GM19463 (cell line): ENCODE data around the gene LYAR.
A peak's percentile ranks its signal among the peaks of the same experiment; 100 is the strongest.
"Not testable (repeated sequence)": the region's sequence is repeated elsewhere in the genome, so short reads cannot be mapped to it uniquely, and the experiment has no call there.

Source experiments
- ATAC-seq: cut with Tn5 transposase; IDR thresholded peaks from one replicate; pipeline ENCODE4 v1.9.1; 2021; ENCODE audit warnings: mild to moderate bottlenecking, moderate library complexity; ENCODE audit not compliant: unreplicated experiment

The LYAR gene

DNA sequence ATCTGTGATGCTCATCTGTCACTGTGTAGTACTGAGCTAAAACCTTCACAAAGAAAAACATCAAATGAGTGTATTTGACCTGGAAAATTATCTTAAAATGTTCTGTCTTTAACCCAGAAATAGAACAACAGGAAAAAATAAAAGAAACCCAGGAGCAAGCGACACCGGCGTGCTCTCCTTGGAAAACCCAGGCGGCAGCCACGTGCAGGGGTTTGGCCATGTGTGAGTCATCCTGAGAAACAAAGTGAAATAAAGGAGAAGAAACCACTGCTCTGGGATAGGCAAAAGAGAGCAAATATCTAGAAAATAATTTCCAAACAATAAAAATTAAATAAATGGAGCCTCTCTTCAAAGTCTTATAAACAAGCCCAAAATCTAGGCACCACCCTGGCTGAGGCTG lies 22.0 kb downstream of the LYAR start:
- ATAC-seq, result no peak

DNA sequence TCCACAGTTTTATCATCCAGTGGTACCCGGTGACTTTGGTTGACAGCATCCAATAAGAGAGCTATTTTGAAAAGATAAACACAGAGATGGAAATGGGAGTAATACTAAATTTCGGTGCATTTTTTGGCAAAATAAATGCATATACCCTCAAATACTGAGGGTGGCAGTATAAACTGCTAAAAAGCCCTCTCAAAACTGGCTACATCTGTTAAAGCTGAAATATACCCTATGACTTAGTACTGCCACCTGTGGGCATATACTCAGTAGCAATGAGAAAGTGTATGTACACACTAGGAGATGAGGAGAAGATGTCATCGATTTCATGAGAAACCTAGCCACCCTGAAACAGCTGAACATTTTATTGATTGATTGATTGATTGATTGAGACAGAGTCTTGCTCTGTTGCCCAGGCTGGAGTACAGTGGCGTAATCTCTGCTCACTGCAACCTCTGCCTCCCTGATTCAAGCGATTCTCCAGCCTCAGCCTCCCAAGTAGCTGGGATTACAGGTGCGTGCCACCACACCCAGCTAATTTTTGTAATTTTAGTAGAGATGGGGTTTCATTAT lies 29.7 kb downstream of the LYAR start:
- peak; percentile 72 for ATAC-seq

DNA sequence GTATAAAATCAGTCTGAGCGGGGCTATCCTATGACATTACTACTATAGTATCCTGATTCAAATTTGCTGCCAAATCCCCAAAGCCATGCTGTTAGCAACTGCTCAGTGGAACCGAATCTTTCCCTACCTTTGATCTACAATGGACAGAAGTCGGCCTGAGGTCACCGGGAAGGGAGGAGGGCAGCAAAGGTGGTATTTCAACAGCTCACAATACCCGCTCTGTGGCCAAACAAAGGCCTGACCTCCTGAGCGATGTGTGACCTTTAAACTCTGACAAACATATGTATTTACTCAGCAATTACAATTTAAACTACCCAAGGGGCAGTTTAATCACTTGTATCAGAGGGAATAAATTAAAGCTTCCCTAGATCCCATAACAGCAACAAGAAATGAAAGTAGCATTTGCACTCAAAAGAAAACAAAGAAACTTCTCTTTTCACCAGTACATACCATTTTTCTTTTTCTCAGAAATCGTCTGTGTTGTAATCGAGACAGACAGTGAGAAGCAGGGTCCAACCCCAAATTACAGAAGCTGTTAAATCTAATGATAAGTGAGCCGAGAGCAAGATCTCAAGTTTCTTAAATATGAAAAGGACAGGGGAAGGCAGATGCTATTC lies 30.4 kb downstream of the LYAR start:
- no peak for ATAC-seq

DNA sequence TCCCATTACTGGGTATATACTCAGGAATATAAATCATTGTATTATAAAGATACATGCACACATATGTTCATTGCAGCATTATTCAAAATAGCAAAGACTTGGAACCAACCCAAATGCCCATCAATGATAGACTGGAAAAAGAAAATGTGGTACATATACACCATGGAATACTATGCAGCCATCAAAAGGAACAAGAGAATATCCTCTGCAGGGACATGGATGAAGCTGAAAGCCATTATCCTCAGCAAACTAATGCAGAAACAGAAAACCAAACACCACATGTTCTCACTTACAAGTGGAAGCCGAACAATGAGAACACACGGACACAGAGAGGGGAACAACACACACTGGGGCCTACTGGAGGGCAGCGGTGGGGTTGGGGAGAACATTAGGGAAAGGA lies 32.2 kb downstream of the LYAR start:
- not testable (repeated sequence) for ATAC-seq

DNA sequence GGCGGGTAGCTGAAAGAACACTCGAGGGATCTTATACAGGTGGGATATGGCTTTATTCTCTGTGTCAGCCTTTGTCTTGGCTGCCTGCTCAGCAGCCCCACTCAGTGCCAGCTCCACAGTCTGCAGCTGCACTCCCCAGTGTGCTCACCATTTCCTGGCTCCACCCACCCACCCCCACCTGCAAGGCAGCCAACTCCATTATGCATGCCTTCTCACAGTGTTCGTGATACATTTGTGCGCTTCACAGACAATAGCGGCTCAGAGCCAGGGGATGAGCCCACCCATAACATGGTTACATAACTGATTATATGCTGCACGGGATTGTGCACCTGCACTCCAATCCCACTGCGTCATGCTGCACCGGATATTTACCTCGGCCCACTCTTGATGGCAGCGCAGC lies 33.2 kb downstream of the LYAR start:
- no peak for ATAC-seq

DNA sequence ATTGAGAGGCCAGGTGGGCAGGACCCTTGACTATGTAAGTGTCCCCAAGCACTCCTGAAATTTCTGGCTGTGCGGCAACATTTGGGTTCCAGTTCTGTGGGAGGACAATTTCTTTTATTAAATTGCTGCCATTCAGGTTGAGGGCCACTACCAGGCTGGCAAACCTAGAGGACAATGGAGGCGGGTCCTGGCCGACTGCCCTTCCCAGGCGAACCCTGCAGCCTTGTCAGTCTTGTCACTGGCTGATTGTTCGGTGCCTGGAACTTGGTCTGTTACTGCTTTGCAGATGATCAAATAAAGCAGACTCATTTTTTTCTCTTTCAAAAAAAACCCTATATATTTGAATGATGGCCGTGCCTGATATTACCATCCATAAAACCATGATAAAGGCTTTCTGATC lies 35.3 kb downstream of the LYAR start:
- no peak for ATAC-seq

DNA sequence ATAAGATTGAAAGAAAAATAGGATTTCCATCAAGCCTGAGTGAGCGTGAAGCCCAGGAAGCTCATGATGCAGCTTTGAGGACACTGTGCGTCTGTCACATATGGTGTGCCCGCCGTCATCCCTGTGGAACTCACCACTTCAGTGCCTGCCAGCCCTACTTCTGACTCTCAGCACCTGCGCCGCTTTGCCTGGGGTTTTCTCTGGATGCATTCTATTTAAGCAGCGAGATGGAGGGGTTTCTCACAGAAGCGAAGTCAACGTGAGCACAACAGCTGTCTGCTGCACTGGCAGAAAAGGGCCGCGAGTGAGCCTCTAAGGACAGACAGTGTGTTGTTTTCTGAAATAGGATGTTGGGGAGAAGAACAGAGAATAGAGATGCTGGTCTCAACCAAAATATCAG lies 35.8 kb downstream of the LYAR start:
- ATAC-seq, result no peak

DNA sequence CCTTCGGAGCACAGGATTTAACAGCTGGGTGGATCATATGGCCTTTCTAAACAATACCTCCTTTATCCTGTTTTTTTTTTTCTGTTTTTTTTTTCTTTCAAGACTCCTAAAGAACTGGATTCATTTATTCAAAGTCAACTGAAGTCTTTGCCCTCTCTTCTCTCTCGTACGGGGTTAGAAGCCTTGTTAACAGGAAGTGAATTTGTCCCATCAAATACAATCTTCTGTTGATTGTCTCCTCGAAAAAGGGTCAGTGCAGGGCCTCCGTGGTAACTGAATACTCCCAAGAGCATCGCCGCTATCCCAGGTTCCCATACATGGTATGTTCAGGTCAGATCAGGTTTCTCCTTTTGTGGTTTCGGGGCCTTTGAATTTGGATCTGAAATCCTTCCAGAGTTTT lies 40.1 kb downstream of the LYAR start:
- no peak for ATAC-seq

DNA sequence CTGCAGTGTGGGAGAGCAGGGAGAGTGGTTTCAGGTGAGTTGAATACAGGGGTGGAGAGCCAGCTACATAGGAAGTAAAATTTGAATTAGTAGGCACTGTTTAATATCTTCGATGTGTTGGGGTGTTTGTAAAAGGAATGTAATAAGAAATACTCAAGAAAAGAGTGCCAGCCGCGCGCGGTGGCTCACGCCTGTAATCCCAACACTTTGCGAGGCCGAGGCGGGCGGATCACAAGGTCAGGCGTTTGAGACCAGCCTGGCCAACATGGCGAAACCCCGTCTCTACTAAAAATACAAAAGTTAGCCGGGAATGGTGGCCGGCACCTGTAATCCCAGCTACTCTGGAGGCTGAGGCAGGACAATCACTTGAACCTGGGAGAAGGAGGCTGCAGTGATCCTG lies 40.6 kb downstream of the LYAR start:
- ATAC-seq, result not testable (repeated sequence)

DNA sequence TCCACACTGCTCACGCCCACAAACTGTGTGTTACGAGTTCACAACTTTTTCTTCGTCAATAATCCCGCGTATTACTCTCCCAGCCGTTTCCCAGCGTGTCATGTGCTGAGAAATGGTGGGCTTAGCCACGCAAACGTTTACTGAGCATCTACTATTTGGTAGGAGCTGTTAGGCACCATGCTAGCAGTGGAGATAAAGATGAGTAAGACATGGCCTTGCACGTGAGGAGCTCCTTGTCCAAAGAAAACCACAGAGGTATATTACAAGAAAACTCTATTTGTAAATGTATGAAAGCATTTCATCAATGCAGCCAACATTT lies 41.1 kb downstream of the LYAR start:
- no peak for ATAC-seq

DNA sequence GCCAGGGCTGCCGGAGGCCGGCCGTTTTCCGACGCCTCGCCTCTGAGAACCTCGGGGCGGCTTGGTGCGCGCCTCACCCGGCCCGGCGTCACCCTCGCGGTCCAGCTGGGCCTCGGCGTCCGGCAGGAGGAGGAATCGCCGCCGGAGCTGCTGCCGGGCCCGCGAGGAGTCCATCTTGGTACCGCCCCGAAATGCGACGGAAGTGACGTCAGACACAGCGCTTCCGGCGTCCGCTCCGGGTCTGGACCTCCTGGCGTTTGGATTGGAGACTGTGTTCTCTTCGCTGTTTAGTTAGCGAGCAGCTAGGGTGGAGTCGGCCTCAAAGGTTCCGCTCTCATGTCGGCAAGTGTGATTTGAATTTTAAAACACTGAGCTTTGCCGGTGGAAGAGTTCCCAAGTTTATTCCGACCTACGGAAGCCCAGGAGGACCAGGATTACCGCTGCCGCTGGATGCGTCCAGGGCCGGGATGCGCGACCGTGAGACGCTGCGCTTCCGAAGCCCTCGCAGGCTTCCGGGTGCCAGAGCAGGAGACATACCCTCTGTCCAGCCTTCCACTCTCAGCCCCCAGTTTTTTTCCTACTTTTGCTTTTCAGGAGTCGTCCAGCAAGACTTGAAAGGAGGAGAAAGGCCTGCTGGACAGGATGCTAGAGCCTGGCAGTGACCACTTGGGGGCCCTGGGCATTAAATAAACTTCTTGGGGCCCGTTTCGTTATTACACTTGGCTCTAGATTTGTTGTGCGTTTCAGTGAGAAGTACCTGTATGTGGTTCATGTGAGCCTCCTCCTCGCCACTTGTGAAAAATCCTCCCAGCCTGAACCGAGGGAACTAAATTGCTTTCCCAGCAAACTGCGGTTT lies 41.7 kb downstream of the LYAR start, which contains the start of gene TMEM128:
TSS of gene TMEM128 (minus strand) at position 195 of the 856 bp plus-strand sequence. CDS start at position 174, 21 bp downstream.
- peak; percentile 98 for ATAC-seq

DNA sequence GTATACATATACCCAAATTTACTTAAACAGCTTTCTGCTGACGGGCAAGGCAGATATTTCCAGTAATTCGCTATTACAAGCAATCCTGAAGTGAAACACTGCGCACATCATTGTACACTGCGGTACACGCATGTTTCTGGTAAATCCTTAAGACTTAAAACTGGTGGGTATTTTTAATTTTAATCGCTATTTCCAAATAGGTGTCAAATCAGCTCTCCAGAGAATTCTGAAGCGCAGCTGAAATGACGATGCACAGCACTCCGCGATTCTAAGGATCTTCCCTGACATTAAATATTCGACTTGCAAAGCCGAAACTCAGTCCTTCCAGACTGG lies 42.3 kb downstream of the LYAR start:
- peak; percentile 1 for ATAC-seq

DNA sequence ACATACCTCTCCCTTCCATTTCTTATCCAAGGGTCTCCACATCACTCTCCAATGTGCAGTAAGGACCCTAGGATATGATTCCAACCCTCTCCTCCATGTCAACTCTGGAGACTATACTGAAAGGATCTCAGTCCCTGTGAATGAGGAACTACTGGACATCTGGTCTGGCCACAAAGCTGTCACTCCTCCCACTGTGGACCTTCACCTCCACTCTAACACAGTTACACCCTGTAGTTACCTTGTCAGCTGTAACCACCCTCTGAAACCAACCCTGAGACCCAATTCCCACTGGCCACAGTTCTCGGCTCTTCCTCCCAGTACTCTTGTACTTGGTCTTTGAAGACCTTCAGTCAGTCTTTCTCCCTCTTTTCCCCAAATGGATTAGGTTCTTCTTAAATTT lies 44.8 kb downstream of the LYAR start:
- no peak for ATAC-seq

DNA sequence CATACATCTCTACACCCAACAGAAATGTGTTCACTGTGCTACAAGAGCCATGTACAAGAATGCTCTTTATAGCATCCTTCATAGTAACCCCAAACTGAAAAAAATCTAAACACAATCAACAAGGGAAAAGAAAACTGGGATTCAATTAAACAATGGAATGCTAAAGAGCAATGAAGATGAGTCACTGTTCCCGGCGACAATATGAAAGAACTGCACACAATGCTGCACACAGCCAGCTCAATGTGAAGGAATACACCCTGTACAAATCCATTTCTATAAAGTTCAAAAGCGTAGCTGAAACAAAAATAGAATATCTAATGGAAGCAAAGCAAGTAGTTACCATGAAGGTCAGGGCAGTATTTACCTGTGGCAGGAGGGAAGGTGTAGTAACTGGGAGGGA lies 50.4 kb downstream of the LYAR start:
- not testable (repeated sequence) for ATAC-seq

DNA sequence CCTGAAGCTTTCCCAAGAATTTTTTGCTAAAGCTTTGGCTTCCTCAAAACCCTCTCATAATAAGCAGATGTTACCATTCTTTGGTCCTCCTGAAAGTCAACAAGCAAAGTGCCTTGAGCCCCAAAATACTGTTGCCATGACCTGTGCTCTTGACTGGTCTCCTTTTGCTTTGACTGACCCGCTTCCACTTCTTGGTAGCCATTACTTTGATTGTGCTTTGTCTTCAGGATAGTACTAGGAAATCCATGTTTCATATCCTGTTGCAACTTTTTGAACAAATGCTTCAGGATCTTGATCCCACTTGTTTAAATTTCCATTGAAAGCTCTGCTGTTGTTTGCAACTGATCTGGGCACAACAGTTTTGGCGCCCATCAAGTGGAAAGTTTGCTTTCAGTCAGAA lies 56.3 kb downstream of the LYAR start:
- no peak for ATAC-seq

DNA sequence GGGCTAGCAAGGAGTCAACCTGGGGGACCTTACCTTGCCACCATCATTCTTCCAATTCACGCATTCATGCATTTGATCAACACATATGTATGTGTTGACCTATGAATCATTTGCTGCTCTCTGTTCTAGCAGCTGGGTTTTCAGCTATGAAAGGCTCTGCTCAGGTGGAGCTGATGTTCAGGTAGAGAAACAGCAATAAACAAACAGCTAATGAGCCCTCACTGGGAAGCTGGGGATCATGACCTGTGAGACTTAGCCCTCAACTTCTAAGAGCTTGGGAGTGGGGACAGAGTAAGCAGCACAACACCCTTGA lies 61.6 kb downstream of the LYAR start:
- no peak for ATAC-seq

DNA sequence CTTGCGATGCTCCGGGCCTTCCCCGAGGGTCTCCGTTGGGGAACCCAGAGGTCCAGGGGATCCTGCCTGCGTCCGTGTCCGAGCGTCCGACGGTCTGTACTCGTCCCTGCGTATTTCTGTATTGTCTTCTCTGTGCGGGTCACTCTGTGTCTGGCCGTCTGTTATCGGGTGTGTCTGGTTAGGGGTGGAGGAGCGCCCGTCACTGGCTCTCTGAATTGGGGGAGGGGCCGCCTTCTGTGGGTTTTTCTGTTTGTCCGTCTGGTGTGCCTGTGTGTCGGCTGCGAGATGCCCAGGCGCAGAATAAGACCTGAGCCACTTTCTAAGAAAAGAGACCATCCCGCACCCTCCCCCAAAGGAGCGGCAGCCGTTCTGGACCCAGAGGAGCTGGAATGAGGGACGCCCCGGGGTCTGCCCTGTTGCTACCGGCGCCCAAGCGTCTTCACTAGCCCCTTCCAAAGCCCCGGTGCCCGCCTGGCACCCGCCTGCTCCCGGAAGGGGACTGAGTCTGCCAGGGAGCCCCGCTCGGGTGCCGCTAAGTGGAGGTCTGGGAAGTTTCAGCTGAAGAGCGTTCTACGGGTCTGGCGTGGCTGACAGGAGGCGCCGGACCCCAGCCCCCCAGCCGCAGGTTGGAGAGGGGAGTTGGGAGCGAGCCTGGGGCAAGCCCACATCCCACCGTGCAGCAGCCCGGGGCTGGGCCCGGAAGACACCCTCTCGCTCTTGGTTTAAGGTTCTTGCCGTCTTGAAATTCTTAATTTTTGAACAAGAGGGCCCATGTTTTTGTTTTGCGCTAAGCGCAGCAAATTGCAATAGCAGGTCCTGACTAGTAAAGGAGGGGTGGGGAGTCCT lies 62.2 kb downstream of the LYAR start:
- no peak for ATAC-seq

DNA sequence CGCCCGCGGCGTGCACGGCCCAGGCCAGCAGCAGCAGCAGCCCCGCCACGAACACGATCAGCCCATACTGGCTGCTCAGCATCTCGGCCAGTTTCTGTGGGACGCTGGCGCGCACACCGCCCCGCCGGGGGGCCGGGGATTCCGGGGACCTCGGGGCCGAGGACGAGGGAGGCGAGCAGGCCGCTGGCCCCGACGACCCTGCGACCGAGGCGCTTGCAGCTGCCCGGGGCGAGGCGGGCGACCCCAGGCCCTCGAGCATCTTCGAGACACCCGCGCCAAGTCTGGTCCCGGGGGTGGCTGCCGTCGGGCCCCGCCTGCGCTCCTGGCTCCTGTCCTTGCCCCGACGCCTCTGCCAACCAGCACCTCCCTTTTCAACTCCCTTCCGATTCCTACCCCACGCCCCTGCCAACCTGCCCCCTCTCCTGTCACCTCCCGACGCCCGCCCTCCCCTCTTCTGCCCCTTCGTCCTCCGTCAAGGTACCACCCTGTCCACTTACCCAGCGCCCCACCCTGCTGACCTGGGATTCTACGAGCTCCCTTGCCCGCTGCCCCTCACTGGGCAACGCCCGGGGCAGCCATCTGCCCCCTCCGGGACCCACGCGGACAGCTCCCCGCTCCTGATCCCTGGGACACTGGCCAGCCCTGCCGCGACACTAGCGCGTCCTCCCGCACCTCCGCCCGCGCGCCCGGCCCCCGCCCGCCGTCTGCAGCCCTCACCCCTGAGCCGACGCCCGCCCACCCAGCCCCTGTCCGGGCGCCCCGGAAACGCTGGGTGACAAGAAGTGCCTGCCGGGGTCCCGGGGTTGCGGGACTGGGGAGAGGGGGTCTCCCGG lies 63.1 kb downstream of the LYAR start, which contains the start of gene OTOP1:
TSS of gene OTOP1 (minus strand) at position 324 of the 833 bp plus-strand sequence. CDS start at position 259, 65 bp downstream.
- no peak for ATAC-seq

DNA sequence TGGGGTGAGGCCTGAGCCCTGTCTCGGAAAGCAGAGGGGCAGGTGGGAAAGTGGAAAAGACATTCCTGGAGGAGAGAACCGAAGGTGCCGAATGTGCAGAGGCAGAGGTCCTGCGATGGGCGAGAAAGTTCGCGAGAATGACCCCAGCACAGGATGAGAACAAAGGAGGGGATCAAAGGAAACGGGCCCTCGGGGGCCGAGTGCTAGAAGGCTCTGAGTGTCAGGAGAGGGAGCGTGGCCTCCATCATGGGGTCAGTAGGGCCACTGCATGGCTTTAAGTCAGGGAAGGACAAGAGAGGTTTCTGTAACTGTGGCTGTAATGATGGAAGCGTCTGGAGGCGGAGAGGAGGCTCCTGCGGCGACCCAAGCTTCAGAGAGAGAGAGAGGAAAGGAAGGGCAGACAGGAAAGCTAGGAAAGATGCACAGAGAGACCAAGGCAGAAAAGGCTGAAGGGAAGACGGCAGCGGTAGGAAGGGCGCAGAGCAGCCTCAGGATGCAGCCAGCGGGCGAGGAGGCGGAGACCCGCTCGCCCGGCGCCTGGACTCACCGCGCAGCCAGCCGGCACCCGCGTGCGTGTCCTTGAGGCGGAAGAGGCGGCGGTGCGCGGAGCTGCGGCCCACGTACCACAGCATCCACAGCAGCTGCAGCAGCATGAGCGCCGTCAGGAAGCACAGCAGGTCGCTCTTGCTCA lies 63.9 kb downstream of the LYAR start:
- ATAC-seq, result no peak
